Measurements from ENCODE around the gene FKBP8.
A peak's percentile ranks its signal among the peaks of the same experiment; 100 is the strongest.
"Not testable (repeated sequence)": the region's sequence is repeated elsewhere in the genome, so short reads cannot be mapped to it uniquely, and the experiment has no call there.

Gene FKBP8

GRCh38 chr19:18558604-18559003 is 15.2 kb upstream of the FKBP8 start:
- no peak for DNase-seq (ENCODE audit: low read depth)

GRCh38 chr19:18558202-18558555 is 14.8 kb upstream of the FKBP8 start:
- DNase-seq (ENCODE audit: low read depth) = no peak

DNA sequence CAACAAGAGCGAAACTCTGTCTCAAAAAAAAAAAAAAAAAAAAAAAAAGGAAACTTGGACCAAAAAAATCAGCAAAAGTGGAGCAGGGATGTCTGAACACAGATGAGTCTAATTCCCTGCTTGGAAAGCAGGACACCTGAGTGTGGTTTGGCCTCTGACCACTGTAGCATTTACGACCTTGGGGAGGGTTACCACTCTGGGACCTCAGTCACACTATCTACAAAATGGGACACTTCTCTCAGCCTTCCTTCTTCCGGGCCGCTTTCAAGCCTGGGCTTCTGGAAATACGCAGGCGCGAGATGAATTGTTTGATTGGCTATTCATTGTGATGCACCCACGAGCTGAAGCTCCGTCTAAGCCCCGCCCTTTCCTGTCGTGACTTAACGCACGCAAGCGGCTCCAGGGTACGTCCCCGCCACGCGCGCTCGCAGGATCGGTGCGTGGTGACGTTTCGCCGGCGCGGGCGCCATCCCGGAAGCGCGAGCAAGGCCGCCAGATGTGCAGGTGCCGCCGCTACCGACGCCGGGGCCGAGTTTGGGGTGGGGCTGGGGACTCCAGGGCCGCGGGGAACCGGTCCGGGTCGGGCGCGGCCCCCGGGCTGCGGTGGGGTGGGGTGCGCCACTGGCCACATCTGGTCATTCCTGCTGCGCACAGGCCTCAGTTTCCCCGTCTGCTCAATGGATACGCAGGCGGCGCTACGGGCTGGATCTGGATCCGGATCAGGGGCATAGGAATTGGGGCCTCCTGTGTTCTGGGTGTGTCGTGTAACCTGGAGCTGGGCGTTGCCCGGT is 14.2 kb upstream of the FKBP8 start, which contains the start of gene KXD1:
KXD1 (plus strand) TSS at position 460 of the 791 bp plus-strand sequence. CDS start 4,187 bp downstream, outside the sequence.
- DNase-seq (ENCODE audit: low read depth) = peak; percentile 97

DNA sequence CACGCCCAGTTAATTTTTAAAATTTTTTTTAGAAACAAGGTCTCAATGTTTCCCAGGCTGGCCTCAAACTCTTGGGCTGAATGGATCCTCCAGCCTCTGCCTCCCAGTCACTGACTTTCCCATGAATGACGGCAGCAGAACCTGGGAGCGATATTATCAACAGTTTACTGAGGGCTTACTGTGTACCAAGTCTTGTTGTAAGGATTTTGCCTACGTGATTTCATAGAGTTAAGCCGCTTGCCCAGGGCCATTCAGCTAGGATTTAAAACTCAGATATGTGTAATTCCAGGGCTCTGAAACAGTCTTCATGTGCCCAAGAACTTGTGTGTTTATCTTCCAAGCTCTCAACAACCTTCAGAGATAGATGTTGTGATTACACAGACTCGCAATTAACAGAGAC is 8.3 kb upstream of the FKBP8 start:
- no peak for DNase-seq (ENCODE audit: low read depth)

DNA sequence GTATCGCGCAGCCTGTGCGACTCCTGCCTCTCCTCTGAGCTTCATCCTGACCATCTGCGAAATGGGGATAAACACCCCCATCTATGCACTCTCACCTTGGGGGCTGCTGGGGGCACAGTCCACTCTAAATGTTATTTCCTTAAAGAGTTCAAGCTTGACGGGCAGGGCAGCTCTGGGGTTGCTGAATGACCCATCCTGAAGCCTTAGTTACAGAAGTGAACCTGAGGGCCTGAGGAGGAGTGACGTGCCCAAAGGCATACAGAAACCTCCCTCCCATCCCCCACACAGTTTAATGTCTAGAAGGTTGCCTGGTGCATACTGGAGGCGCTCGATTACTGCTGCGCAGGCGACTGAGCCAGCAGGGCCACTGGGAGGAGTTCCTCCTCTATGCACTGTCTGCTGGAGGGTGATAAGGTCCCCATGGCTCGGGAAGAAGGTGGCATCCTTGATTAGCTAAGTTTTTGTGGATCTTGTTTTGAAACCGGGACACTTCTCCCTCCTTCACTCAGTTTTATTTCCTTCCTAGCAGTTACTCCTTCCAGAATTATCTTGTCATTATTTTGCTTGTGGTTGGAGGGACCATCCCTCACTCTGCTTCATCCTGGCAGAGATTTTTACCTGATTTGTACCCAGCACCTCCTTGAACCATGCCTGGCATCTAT is 572 bp upstream of the FKBP8 start:
- peak; percentile 54 for DNase-seq (ENCODE audit: low read depth)

- DNase-seq (ENCODE audit: low read depth) = no peak
These were observed 1.1 kb downstream of the FKBP8 start for GRCh38 chr19:18541992-18542940.

- DNase-seq (ENCODE audit: low read depth) = no peak
These were observed 1.9 kb downstream of the FKBP8 start for GRCh38 chr19:18541258-18541991.

DNA sequence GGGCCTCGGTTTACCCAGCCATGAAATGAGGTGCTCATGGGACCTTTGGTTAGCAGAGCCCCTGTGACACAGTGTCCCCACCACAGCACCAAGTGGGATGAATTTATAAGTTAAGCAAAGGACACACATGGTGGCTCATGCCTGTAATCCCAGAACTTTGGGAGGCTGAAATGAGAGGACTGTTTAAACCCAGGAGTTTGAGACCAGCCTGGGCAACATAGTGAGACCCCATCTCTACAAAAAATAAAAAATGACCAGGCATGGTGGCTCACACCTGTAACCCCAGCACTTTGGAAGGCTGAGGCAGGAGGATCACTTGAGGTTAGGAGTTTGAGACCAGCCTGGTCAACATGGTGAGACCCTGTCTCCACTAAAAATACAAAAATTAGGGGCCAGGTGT is 3.2 kb downstream of the FKBP8 start:
- DNase-seq (ENCODE audit: low read depth) = not testable (repeated sequence)

- DNase-seq (ENCODE audit: low read depth) = no peak
These were observed 4.0 kb downstream of the FKBP8 start for GRCh38 chr19:18539372-18539771.

DNA sequence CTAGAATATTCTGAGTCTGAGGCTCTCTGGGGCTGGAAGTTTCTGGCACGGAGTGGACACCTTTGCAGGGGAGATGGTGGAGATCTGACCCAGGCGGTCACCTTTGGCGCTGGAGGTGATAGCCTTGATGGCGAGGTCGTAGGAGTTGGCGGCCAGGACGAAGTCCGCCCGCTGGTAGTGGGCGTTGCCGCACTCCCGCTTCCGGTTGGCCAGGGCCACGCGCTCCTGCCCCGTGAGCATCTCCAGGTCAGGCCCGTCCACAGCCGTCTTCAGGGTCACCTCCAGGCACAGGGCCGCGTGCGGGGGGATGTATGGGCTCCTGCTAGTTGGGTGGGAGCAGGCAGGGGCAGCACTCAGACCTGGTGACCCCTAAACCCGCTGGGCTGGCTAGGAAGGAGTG is 5.3 kb downstream of the FKBP8 start:
- DNase-seq (ENCODE audit: low read depth) = no peak

DNA sequence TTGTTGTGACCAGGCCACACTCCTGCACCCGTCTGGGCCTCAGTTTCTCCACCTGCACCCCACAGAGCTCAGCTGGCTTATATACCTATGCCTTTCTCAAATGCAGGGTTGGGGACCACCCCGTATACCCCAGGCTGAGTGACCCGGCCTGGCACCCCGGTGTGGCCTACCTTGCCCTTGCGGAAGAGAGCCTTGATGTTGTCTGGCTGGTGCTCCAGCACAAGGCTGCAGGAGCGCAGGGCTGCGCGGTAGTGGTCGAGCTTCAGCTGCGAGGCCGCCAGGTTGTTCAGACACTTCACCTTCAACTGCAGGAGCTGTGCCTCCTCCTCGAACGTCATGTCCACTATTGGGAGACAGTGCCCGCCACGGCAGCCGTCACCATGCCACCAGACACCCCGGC is 5.9 kb downstream of the FKBP8 start:
- no peak for DNase-seq (ENCODE audit: low read depth)

DNA sequence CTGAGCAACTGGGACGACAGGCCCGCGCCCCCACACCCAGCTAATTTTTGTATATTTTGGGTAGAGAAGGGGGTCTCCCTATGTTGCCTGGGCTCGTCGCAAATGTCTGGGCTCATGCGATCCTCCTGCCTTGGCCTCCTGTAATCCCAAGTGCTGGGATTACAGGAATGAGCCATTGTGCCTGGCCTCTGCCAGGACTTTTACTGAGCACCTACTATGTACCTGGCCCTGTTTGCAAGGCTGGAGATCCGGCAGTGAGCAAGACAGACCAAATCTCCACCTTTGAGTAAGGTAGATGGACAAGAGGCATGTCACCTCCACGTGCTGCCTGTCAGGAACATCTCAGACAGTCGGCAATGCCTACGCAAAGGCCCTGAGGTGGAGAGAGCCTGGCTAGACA is 6.9 kb downstream of the FKBP8 start:
- DNase-seq (ENCODE audit: low read depth) = no peak

DNA sequence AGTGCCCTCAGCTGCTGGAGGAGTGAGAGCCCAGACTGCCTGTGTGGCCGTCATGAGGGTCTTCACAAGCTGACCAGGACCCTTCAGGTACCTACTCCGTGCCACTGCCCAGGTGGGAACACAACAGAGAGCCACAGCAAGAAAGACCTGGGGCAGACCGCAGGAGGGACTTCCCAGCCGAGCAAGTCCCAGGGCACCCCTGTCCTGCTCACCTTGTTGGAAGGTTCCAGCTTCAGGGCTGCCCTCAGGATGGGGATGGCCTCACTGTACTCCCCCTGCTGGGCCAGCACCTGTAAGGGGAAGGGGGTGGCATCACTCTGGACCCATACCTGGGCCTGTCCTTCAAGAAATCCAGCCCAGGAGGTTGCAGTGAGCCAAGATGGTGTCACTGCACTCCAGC is 10.3 kb downstream of the FKBP8 start:
- DNase-seq (ENCODE audit: low read depth) = no peak

- DNase-seq (ENCODE audit: low read depth) = no peak
These were observed 11.0 kb downstream of the FKBP8 start for GRCh38 chr19:18532168-18532890.

GRCh38 chr19:18531485-18531884 is 11.9 kb downstream of the FKBP8 start:
- no peak for DNase-seq (ENCODE audit: low read depth)

DNA sequence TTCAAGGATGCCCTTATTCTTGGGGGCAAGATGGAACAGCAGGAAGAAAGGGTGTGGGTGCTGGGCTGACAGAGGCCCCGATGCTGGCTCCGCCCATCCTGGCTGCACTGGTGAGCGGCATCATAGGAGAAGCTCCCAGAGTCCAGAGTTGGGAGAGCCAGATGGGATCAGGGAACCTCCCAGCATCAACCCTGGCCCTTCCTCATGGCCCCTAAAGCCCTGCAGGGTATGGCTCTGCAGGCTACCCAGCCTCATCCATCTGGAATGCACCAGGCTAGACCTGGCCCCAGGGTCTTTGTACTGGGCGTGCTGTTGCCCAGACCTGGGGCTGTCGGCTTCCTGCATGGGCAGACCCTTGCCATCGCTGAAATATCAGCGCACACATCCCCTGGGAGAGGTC is 13.6 kb downstream of the FKBP8 start:
- DNase-seq (ENCODE audit: low read depth) = no peak

GRCh38 chr19:18526316-18526715 is 17.1 kb downstream of the FKBP8 start:
- no peak for DNase-seq (ENCODE audit: low read depth)

GRCh38 chr19:18523841-18524240 is 19.5 kb downstream of the FKBP8 start:
- no peak for DNase-seq (ENCODE audit: low read depth)

- DNase-seq (ENCODE audit: low read depth) = not testable (repeated sequence)
These were observed 20.4 kb downstream of the FKBP8 start for GRCh38 chr19:18522862-18523440.

DNA sequence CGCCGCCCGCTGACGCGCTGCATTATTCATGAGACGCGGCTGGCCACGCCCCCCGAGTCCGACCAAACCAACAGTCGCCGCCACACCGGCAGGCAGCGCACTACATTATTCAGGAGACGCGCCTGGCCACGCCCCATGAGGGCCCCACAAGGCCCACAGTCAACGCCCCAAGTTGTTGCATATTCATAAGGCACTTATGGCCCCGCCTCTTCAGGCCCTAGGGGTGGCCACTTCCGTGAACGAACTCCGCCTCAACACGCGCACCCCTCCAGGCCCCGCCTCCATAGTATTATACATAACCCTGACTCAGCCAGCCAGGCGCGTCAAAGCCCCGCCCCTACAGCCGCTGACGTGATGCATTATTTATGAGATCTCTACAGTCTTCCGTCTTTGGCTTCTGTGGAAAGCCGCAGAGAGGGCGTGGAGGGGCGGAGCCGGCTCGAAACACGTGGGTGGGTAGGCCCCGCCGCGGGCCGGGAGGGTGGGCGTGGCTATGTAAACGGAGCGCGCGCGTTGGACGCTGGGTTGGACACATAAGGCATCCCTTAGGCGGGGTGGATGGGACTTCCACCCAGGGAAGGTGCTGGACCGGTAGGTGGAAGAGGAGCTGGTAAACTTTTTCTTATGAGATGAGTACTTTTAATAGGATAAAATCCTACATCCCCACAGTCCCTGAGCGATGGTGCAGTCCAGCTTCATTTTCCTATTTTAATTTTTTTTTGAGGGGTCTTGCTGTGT is 21.1 kb downstream of the FKBP8 start:
- DNase-seq (ENCODE audit: low read depth) = peak; percentile 100
